Measurements from ENCODE around the gene GPT2.
"Not testable (repeated sequence)": the region's sequence is repeated elsewhere in the genome, so short reads cannot be mapped to it uniquely, and the experiment has no call there.

- TF ChIP-seq POLR2AphosphoS5 (IDR thresholded peaks at IDR 0.05; ENCODE audit: borderline replicate concordance, low read depth, low read length); EZH2 (IDR thresholded peaks at IDR 0.05); FOXP2 (optimal IDR thresholded peaks at IDR 0.05; ENCODE audit: control extremely low read depth, extremely low read length, insufficient read depth): not testable (repeated sequence)
Measured at GRCh38 chr16:46944713-46945112, 60.6 kb downstream of the GPT2 start.
